Heart right ventricle (tissue), 16 donors: Measurements from ENCODE around the gene LDAH. TPM values are rescaled to one million over a fixed set of nuclear protein-coding genes. Genes with fewer than 3 reads are reported as not detected.
A peak's percentile ranks its signal among the peaks of the same experiment; 100 is the strongest.

Experiments used
- ATAC-seq, 8 donors: fragments of 200-7000 bp; cut with Tn5 transposase; one replicate each; pipeline ENCODE4 v1.9.1; 2020; ENCODE audit warnings: mild to moderate bottlenecking in 8 of 8, moderate library complexity in 8 of 8, moderate number of reproducible peaks in 1 of 8
- DNase-seq, 2 donors: peaks; one replicate each; pipeline ENCODE4 v3.0.0-alpha.2; 2020
- H3K27ac ChIP-seq, 10 donors: fragments of 200-600 bp; sonication (generic) in 2 of 10; one replicate each; pipeline versions ENCODE4 v1.5.0 to v1.8.0; 2020 to 2022; ENCODE audit warnings: mild to moderate bottlenecking in 3 of 10
- H3K27me3 ChIP-seq, 7 donors: fragments of 200-600 bp; one replicate each; pipeline ENCODE4 v1.8.0; 2021 to 2022; ENCODE audit warnings: mild to moderate bottlenecking in 2 of 7
- H3K36me3 ChIP-seq, 9 donors: fragments of 200-600 bp; sonication (generic) in 1 of 9; one replicate each; pipeline versions ENCODE4 v1.5.0 to v1.8.0; 2020 to 2022; ENCODE audit warnings: mild to moderate bottlenecking in 2 of 9
- H3K4me1 ChIP-seq, 9 donors: fragments of 200-600 bp; sonication (generic) in 1 of 9; one replicate each; pipeline versions ENCODE4 v1.5.0 to v1.8.0; 2020 to 2022; ENCODE audit warnings: mild to moderate bottlenecking in 4 of 9
- H3K4me3 ChIP-seq, 10 donors: fragments of 200-600 bp; sonication (generic) in 2 of 10; one replicate each; pipeline versions ENCODE4 v1.5.0 to v1.8.0; 2020 to 2022; ENCODE audit warnings: mild to moderate bottlenecking in 7 of 10, moderate library complexity in 2 of 10
- H3K9me3 ChIP-seq, 11 donors: fragments of 200-600 bp in 10 of 11; sonication (generic) in 2 of 11; one replicate each; pipeline versions ENCODE4 v1.5.0 to v1.8.0; 2013 to 2022; ENCODE audit warnings: mild to moderate bottlenecking in 2 of 11, control low read depth in 1 of 11, moderate library complexity in 1 of 11
- CTCF ChIP-seq, 9 donors: fragments of 200-600 bp; sonication (generic) in 2 of 9; IDR thresholded peaks; one replicate each; pipeline versions ENCODE4 v1.5.0 to v1.8.0; 2021 to 2022; ENCODE audit warnings: antibody characterized with exemption in 9 of 9, mild to moderate bottlenecking in 5 of 9, moderate library complexity in 1 of 9
- WGBS, 2 donors: extraction: QIAGEN DNeasy Blood & Tissue Kit; methylation state at CpG; one replicate each; pipeline ENCODE4 v1.1.7; 2013; ENCODE audit warnings: inconsistent platforms in 1 of 2; 5-methylcytosine and 5-hydroxymethylcytosine counted together
- intact Hi-C, 10 donors: fragments of 100-400 bp; cut with DNase I; formaldehyde crosslinking; loops; one replicate each; pipeline versions ENCODE4 v1.11.1 to v1.14.2; 2022
- polyA plus RNA-seq, 2 donors: library from polyadenylated mRNA; stranded (reverse); fragments of 200-250 nt; gene quantifications; one replicate each; pipeline ENCODE4 v1.2.3, GENCODE V29; 2013
- total RNA-seq, 10 donors: library from RNA; stranded (reverse); fragmentation: NEBNext Ultra II Directional in 3 of 10; extraction: Animal tissue kit (Norgen Biotek cat#: 25700) in 3 of 10; gene quantifications; one replicate each; pipeline versions ENCODE4 v1.2.1 to v1.2.4, GENCODE V29; 2021 to 2023
- donor health status: Arrhythmogenic right ventricular cardiomyopathy.
- donor health status: ischemic (EF 13 %, LVEDD 7.1; RV severe dilation, severe dysfunction).
- donor health status: healthy with polysubstance abuse.
- donor health status: DM: no; HTN: yes; CAD: no.
- donor health status: DM: no; HTN: no; CAD: no.
- donor health status: ischemic (EF 25% LVEDD 6.9; RV normal size, moderate dysfunction).
- donor health status: ischemic (EF 25% LVEDD 5.7; RV mildly dilated, moderate dysfunction).
- donor health status: healthy.
- donor health status: DM: yes; HTN: yes; CAD: no.
- donor health status: Ischemic cardiomyopathy.
- donor health status: ischemic (EF 35%, LVEDD 5.7; RV mildly dilated, moderate dysfunction).
- donor health status: nonischemic (EF 11% LVEDD 7.7; RV severe dilation, severe dysfunction).
- donor health status: DM: yes; HTN: yes; CAD: no.
- donor health status: PGD.
- donor health status: ischemic (EF 29% LVEDD 5.4; RV normal size, mild dysfunction).
- donor health status: nonischemic (EF 23%, LVEDD 6.1; RV moderate dilation, normal function).

LDAH gene
- total and polyA plus RNA-seq, 12 donors = 1.5 to 11.3 (median 5.4) TPM

GRCh38 chr2:20678780-20679179 lies 144.1 kb downstream of the LDAH start:
- intact Hi-C loops = no loop called here
- WGBS, 2 donors = 88% methylated on average over 2 of the region's 2 CpGs
- no peak for DNase-seq
- H3K4me3 ChIP-seq = no peak overlapping the region
- H3K36me3 ChIP-seq = peaks cover 0 to 23% (median 0%) of the 10 kb centered on the region in 9 donors
- peaks cover 0 to 41% (median 23%) of the 10 kb centered on the region in 9 donors for H3K4me1 ChIP-seq
- no peak overlapping the region for H3K27ac ChIP-seq
- TF ChIP-seq CTCF (IDR thresholded peaks at IDR 0.05) = no peak
- no peaks in the 10 kb centered on the region for H3K9me3 ChIP-seq
- peaks cover 0 to 12% (median 6%) of the 10 kb centered on the region in 7 donors for H3K27me3 ChIP-seq
- no peak for ATAC-seq

GRCh38 chr2:20678086-20678395 lies 144.9 kb downstream of the LDAH start:
- 85 to 91% methylated on average over 1 of the region's 1 CpG for WGBS, 2 donors
- H3K9me3 ChIP-seq = no peaks in the 10 kb centered on the region
- ATAC-seq (no peak), DNase-seq (no peak)
- H3K4me3 ChIP-seq = no peak overlapping the region
- intact Hi-C loops = no loop called here
- H3K36me3 ChIP-seq = peaks cover 0 to 23% (median 0%) of the 10 kb centered on the region in 9 donors
- peaks cover 0 to 42% (median 23%) of the 10 kb centered on the region in 9 donors for H3K4me1 ChIP-seq
- H3K27me3 ChIP-seq = peaks cover 0 to 19% (median 14%) of the 10 kb centered on the region in 7 donors
- H3K27ac ChIP-seq = no peak overlapping the region
- TF ChIP-seq CTCF (IDR thresholded peaks at IDR 0.05) = no peak

GRCh38 chr2:20677301-20678085 lies 145.4 kb downstream of the LDAH start:
- Histone ChIP-seq H3K4me1 (peaks cover 0 to 45% (median 23%) of the 10 kb centered on the region in 9 donors), H3K9me3 (no peaks in the 10 kb centered on the region), H3K27ac (no peak overlapping the region), H3K36me3 (peaks cover 0 to 21% (median 0%) of the 10 kb centered on the region in 9 donors), H3K4me3 (no peak overlapping the region), H3K27me3 (peaks cover 0 to 25% (median 19%) of the 10 kb centered on the region in 7 donors)
- no peak for ATAC-seq
- intact Hi-C loops = no loop called here
- WGBS, 2 donors = 73 to 76% methylated on average over 15 of the region's 15 CpGs
- no peak for DNase-seq
- no peak for TF ChIP-seq CTCF (IDR thresholded peaks at IDR 0.05)

GRCh38 chr2:20676353-20677215 lies 146.3 kb downstream of the LDAH start:
- Histone ChIP-seq H3K4me3 (no peak overlapping the region), H3K9me3 (no peaks in the 10 kb centered on the region), H3K27ac (peak overlapping the region in 4 of 10 donors; percentile 27 to 73 (median 61)), H3K4me1 (peaks cover 0 to 48% (median 23%) of the 10 kb centered on the region in 9 donors), H3K27me3 (peaks cover 4 to 34% (median 28%) of the 10 kb centered on the region in 7 donors), H3K36me3 (peaks cover 0 to 14% (median 0%) of the 10 kb centered on the region in 9 donors)
- peak in 4 of 8 donors; percentile 36 to 62 (median 52) for ATAC-seq
- intact Hi-C loops = no loop called here
- DNase-seq = no peak
- WGBS, 2 donors = 88 to 89% methylated on average over 12 of the region's 12 CpGs
- peak in 2 of 9 donors; percentile 13 to 34 for TF ChIP-seq CTCF (IDR thresholded peaks at IDR 0.05)
